Measurements from ENCODE around the gene CWC25. TPM values are rescaled to one million over a fixed set of nuclear protein-coding genes. Genes with fewer than 3 reads are reported as not detected.

The CWC25 gene
- polyA plus RNA-seq, 1 of the 3 experiments (the other 2 are of a cell fraction) = 15.6 TPM

DNA sequence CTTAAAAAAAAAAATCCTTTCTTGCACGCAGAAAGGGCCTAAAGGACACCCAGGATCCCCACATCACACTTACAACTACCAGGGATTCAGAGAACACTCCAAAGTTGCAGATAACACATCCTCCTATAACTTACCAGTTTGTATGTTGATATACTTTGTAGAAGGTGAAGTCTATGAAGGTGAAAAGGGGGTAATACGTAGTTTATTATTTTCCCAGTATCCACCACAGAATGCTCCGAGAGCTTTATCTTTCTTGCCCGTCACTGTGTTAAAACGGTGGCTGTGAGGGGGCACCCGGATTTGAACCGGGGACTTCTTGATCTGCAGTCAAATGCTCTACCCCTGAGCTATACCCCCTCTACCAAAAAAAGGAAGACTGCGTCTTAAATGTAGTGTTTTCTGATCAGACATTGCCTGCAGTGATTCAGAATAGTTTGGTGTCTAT lies 36.3 kb upstream of the CWC25 start:
- H4K20me1 ChIP-seq (ENCODE audit: insufficient read depth) = no peaks in the 10 kb centered on the region
- H3K4me1 ChIP-seq (ENCODE audit: control insufficient read depth in 1 of 2, insufficient read depth in 2 of 2, low read depth in 1 of 2, low read length in 1 of 2) = no peaks in the 10 kb centered on the region
- POLR2A ChIA-PET = no interaction called here
- WGBS (ENCODE audit: low lambda C conversion rate) = 53% methylated on average over 8 of the region's 8 CpGs
- DNase-seq = no peak
- no peaks in the 10 kb centered on the region for H3K9me3 ChIP-seq
- H3K79me2 ChIP-seq (ENCODE audit: insufficient read depth) = no peaks in the 10 kb centered on the region
- CTCF ChIA-PET = no interaction called here
- H3K9me2 ChIP-seq = no peaks in the 10 kb centered on the region
- no peak overlapping the region for H3K4me2 ChIP-seq
- H3K9ac ChIP-seq = no peak overlapping the region
- peaks cover 24% of the 10 kb centered on the region for H3F3A ChIP-seq (replicated peaks; ENCODE audit: insufficient read depth)
- H3K27me3 ChIP-seq (ENCODE audit: insufficient read depth) = no peaks in the 10 kb centered on the region
- no peak overlapping the region for H3K27ac ChIP-seq (ENCODE audit: low read depth in 2 of 2, low read length in 1 of 2)
- no peak overlapping the region for H3K4me3 ChIP-seq (ENCODE audit: low read depth in 2 of 2, low read length in 1 of 2)
- TF ChIP-seq YY1 (IDR thresholded peaks at IDR 0.05; ENCODE audit: low read depth) = no peak
- TF ChIP-seq ELF1 (IDR thresholded peaks at IDR 0.05) = no peak
- TF ChIP-seq, protein P1, sequence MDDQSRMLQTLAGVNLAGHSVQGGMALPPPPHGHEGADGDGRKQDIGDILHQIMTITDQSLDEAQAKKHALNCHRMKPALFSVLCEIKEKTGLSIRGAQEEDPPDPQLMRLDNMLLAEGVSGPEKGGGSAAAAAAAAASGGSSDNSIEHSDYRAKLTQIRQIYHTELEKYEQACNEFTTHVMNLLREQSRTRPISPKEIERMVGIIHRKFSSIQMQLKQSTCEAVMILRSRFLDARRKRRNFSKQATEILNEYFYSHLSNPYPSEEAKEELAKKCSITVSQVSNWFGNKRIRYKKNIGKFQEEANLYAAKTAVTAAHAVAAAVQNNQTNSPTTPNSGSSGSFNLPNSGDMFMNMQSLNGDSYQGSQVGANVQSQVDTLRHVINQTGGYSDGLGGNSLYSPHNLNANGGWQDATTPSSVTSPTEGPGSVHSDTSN (IDR thresholded peaks at IDR 0.05) = no peak
- no peak for TF ChIP-seq RCOR1 (IDR thresholded peaks at IDR 0.05; ENCODE audit: low read length)
- TF ChIP-seq EP300 (IDR thresholded peaks at IDR 0.05; ENCODE audit: borderline replicate concordance in 1 of 2, low read depth in 1 of 2, low read length in 1 of 2) = no peak
- no peak for TF ChIP-seq TAF1 (IDR thresholded peaks at IDR 0.05; ENCODE audit: borderline replicate concordance, low read depth, low read length)
- no peak for TF ChIP-seq FOXM1 (IDR thresholded peaks at IDR 0.05; ENCODE audit: low read depth)
- no peak for TF ChIP-seq NRF1 (IDR thresholded peaks at IDR 0.05; ENCODE audit: low read depth, low read length)
- TF ChIP-seq NFIC (IDR thresholded peaks at IDR 0.05; ENCODE audit: borderline replicate concordance) = no peak
- TF ChIP-seq EZH2phosphoT487 (IDR thresholded peaks at IDR 0.05; ENCODE audit: borderline replicate concordance, low read depth) = no peak
- TF ChIP-seq, protein P2, sequence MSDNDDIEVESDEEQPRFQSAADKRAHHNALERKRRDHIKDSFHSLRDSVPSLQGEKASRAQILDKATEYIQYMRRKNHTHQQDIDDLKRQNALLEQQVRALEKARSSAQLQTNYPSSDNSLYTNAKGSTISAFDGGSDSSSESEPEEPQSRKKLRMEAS (IDR thresholded peaks at IDR 0.05; ENCODE audit: low read depth) = no peak
- no peaks in the 10 kb centered on the region for H3K36me3 ChIP-seq (replicated peaks in 1 of 2; ENCODE audit: control insufficient read depth in 1 of 2, insufficient read depth in 2 of 2, low read length in 1 of 2)
- H2AFZ ChIP-seq (ENCODE audit: low read depth) = no peak overlapping the region

DNA sequence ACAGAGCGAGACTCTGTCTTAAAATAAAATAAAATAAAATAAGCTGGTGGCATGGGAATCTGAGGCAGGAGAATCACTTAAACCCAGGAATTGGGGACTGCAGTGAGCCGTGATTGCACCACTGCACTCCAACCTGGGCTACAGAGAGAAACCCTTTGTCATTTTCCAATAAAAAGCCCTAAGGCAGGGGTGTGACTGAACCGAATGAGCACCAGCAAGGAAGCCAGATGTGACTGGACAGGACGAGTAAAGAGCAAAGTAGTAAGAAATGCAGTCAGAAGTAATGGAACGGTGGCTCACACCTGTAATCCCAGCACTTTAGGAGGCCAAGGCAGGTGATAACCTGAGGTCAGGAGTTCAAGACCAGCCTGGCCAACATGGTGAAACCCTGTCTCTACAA lies 32.1 kb upstream of the CWC25 start:
- ChIA-PET POLR2A (no interaction called here), CTCF (interaction anchor here (1.6 kb wide), 1 partner anchor 12 kb away, joined by 5 read pairs; the partner anchor contains the start of gene LASP1)
- no peak overlapping the region for H3K4me2 ChIP-seq
- H3F3A ChIP-seq (replicated peaks; ENCODE audit: insufficient read depth) = peaks cover 27% of the 10 kb centered on the region
- H3K9me2 ChIP-seq = no peaks in the 10 kb centered on the region
- no peak overlapping the region for H3K27ac ChIP-seq (ENCODE audit: low read depth in 2 of 2, low read length in 1 of 2)
- peaks cover 3 to 9% of the 10 kb centered on the region in 2 experiments for H3K36me3 ChIP-seq (replicated peaks in 1 of 2; ENCODE audit: control insufficient read depth in 1 of 2, insufficient read depth in 2 of 2, low read length in 1 of 2)
- H3K79me2 ChIP-seq (ENCODE audit: insufficient read depth) = peaks cover 13% of the 10 kb centered on the region
- H3K9ac ChIP-seq = no peak overlapping the region
- H3K9me3 ChIP-seq = no peaks in the 10 kb centered on the region
- TF ChIP-seq, protein P3, sequence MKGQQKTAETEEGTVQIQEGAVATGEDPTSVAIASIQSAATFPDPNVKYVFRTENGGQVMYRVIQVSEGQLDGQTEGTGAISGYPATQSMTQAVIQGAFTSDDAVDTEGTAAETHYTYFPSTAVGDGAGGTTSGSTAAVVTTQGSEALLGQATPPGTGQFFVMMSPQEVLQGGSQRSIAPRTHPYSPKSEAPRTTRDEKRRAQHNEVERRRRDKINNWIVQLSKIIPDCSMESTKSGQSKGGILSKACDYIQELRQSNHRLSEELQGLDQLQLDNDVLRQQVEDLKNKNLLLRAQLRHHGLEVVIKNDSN (IDR thresholded peaks at IDR 0.05; ENCODE audit: borderline replicate concordance, low read depth) = no peak
- DNase-seq = no peak
- no peak overlapping the region for H3K4me3 ChIP-seq (ENCODE audit: low read depth in 2 of 2, low read length in 1 of 2)
- H3K27me3 ChIP-seq (ENCODE audit: insufficient read depth) = no peaks in the 10 kb centered on the region
- peaks cover 4 to 8% of the 10 kb centered on the region in 2 experiments; a peak in 1 of 4 replicates for H3K4me1 ChIP-seq (ENCODE audit: control insufficient read depth in 1 of 2, insufficient read depth in 2 of 2, low read depth in 1 of 2, low read length in 1 of 2)
- peaks cover 8% of the 10 kb centered on the region for H4K20me1 ChIP-seq (ENCODE audit: insufficient read depth)
- H2AFZ ChIP-seq (ENCODE audit: low read depth) = no peak overlapping the region
- 63% methylated on average over 5 of the region's 5 CpGs for WGBS (ENCODE audit: low lambda C conversion rate)

All from SK-N-SH (cell line).